Endodermal cell (in vitro differentiated cells): ENCODE measurements around the gene LSAMP. TPM values are rescaled to one million over a fixed set of nuclear protein-coding genes. Genes with fewer than 3 reads are reported as not detected.
A peak's percentile ranks its signal among the peaks of the same experiment; 100 is the strongest.

Source experiments
- DNase-seq: peaks from one replicate; pipeline ENCODE4 v3.0.0-alpha.2; 2017
- H3K27ac ChIP-seq: 2 replicates; pipeline ENCODE4 v1.5.1; 2013; ENCODE audit warnings: mild to moderate bottlenecking, low read depth, low read length, moderate library complexity
- H3K27me3 ChIP-seq: 2 replicates; pipeline ENCODE4 v1.6.1; 2013; ENCODE audit warnings: mild to moderate bottlenecking, low read length, moderate library complexity; ENCODE audit not compliant: insufficient read depth, control insufficient read depth, poor library complexity, severe bottlenecking
- H3K36me3 ChIP-seq: 2 replicates; pipeline ENCODE4 v1.7.0; 2013; ENCODE audit warnings: mild to moderate bottlenecking, low read length, moderate library complexity; ENCODE audit not compliant: control insufficient read depth, insufficient read depth
- H3K4me1 ChIP-seq: one replicate; pipeline ENCODE4 v1.7.0; 2013; ENCODE audit warnings: low read length; ENCODE audit not compliant: control insufficient read depth, insufficient read depth
- H3K4me3 ChIP-seq: 2 replicates; pipeline ENCODE4 v1.5.1; 2013; ENCODE audit warnings: mild to moderate bottlenecking, low read length, moderate library complexity
- H3K9ac ChIP-seq: 2 replicates; pipeline ENCODE4 v1.6.1; 2013; ENCODE audit warnings: mild to moderate bottlenecking, low read length, moderate library complexity; ENCODE audit not compliant: poor library complexity, severe bottlenecking; ENCODE audit errors: extremely low read depth
- H3K9me3 ChIP-seq: 2 replicates; pipeline ENCODE4 v1.6.1; 2013; ENCODE audit warnings: mild to moderate bottlenecking, low read length, moderate library complexity; ENCODE audit not compliant: control insufficient read depth
- H3K27ac Mint-ChIP-seq: 2 replicates; pipeline ENCODE4 v1.8.0; 2020; ENCODE audit warnings: mixed read lengths
- H3K27me3 Mint-ChIP-seq: 2 replicates; pipeline ENCODE4 v1.8.0; 2021; ENCODE audit warnings: mild to moderate bottlenecking, mixed read lengths; ENCODE audit not compliant: insufficient read depth
- H3K36me3 Mint-ChIP-seq: 2 replicates; pipeline ENCODE4 v1.8.0; 2020; ENCODE audit warnings: low read depth, mixed read lengths
- H3K4me1 Mint-ChIP-seq: 2 replicates; pipeline ENCODE4 v1.8.0; 2020; ENCODE audit warnings: mixed read lengths
- H3K4me3 Mint-ChIP-seq: 2 replicates; pipeline ENCODE4 v1.8.0; 2020; ENCODE audit warnings: mild to moderate bottlenecking, moderate library complexity, mixed read lengths
- H3K9me3 Mint-ChIP-seq: 2 replicates; pipeline ENCODE4 v1.8.0; 2020; ENCODE audit warnings: mild to moderate bottlenecking, mixed read lengths
- WGBS, 2 experiments: methylation state at CpG; one replicate each; pipeline versions ENCODE4 v1.1.5 to v1.1.7; 2013; ENCODE audit warnings: missing lambda C conversion rate in 2 of 2, mixed read lengths in 1 of 2; ENCODE audit not compliant: insufficient coverage in 1 of 2, insufficient read length in 1 of 2; 5-methylcytosine and 5-hydroxymethylcytosine counted together
- total RNA-seq, 2 donors: library from RNA; stranded (reverse); fragmentation: NEBNext Ultra II Directional in 1 of 2; extraction: Animal tissue kit (Norgen Biotek cat#: 25700) in 1 of 2; gene quantifications; 2 replicates in 1 of 2; 3 replicates in 1 of 2; pipeline ENCODE4 v1.2.1, GENCODE V29; 2021
- TF ChIP-seq, protein P1 (sequence below): fragments of 200-600 bp; sonication (generic); conservative IDR thresholded peaks from 2 replicates; pipeline ENCODE4 v1.5.0; 2021; ENCODE audit warnings: antibody characterized with exemption, mild to moderate bottlenecking

The LSAMP gene
- total RNA-seq, 2 donors from 2014 or later, result 4.4 to 10.2 TPM

DNA sequence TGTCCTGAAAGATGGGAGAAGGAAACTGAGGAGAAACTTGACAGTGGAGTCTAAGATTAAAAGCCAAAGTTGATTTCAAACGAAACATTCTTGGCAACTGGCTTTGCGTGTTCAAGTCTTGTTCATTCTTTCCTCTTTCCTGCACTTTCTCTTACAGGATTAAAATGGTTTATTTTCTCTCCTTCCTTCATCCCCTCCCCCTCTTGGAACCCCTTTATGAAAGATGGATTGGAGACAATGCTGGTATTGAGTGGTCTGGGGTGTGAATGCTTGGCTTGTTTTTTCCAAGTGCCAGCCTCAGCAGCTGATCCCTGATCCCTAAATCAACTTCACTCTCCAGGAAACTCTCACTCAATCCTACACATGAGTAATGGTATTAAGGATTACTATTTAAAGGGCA lies 703 bp upstream of the LSAMP start:
- Mint-ChIP-seq H3K4me1 (peaks cover 36% of the 10 kb centered on the region), H3K4me3 (peak overlapping the region; percentile 70), H3K27me3 (peaks cover 25% of the 10 kb centered on the region), H3K27ac (no peak overlapping the region), H3K9me3 (no peaks in the 10 kb centered on the region), H3K36me3 (no peaks in the 10 kb centered on the region)
- H3K4me3 ChIP-seq, result peak overlapping the region; percentile 35
- TF ChIP-seq, protein P1, sequence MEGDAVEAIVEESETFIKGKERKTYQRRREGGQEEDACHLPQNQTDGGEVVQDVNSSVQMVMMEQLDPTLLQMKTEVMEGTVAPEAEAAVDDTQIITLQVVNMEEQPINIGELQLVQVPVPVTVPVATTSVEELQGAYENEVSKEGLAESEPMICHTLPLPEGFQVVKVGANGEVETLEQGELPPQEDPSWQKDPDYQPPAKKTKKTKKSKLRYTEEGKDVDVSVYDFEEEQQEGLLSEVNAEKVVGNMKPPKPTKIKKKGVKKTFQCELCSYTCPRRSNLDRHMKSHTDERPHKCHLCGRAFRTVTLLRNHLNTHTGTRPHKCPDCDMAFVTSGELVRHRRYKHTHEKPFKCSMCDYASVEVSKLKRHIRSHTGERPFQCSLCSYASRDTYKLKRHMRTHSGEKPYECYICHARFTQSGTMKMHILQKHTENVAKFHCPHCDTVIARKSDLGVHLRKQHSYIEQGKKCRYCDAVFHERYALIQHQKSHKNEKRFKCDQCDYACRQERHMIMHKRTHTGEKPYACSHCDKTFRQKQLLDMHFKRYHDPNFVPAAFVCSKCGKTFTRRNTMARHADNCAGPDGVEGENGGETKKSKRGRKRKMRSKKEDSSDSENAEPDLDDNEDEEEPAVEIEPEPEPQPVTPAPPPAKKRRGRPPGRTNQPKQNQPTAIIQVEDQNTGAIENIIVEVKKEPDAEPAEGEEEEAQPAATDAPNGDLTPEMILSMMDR, result no peak
- H3K4me1 ChIP-seq, result peaks cover 7% of the 10 kb centered on the region
- peaks cover 10% of the 10 kb centered on the region for H3K27me3 ChIP-seq
- 62% methylated on average over 2 of the region's 2 CpGs; no CpG with 5 or more reads in 1 of the 2 experiments for WGBS, 2 experiments
- peak overlapping the region; percentile 81 for H3K27ac ChIP-seq
- no peak overlapping the region for H3K9ac ChIP-seq
- DNase-seq, result no peak
- no peaks in the 10 kb centered on the region for H3K9me3 ChIP-seq
- H3K36me3 ChIP-seq, result no peaks in the 10 kb centered on the region

DNA sequence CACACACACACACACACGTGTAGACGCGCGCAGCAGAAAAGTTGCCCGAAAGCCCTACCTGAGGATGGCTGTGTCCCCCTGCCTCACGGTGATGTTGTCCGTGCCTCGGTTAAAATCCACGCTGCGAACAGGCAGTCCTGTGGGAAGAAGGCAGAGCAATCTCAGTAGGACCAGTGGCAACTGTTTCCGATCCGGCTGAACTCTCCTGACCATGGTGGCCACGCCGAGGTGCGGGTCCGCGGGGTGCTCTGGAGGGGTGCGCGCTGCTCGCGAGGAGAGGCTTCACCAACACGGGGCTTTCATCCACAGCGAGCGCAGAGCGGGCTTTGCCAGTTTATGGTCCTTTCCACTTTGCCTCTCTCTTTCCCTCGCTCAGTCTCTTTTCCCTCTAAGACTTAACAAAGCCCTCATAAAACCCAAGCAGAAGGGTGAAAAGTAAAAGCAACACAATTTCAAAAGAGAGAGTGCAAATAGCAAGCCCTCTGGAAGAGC lies 422 bp downstream of the LSAMP start:
- TF ChIP-seq, protein P1, result no peak
- Histone ChIP-seq H3K36me3 (no peaks in the 10 kb centered on the region), H3K27ac (peak overlapping the region; percentile 87), H3K4me3 (peak overlapping the region; percentile 80), H3K27me3 (peaks cover 10% of the 10 kb centered on the region), H3K9me3 (no peaks in the 10 kb centered on the region), H3K9ac (peak overlapping the region; percentile 0), H3K4me1 (peaks cover 7% of the 10 kb centered on the region)
- peak overlapping the region; percentile 70 for H3K4me3 Mint-ChIP-seq
- peaks cover 36% of the 10 kb centered on the region for H3K4me1 Mint-ChIP-seq
- H3K9me3 Mint-ChIP-seq, result no peaks in the 10 kb centered on the region
- WGBS, 2 experiments, result 0 to 2% methylated on average over 5 to 26 of the region's 26 CpGs
- H3K27ac Mint-ChIP-seq, result no peak overlapping the region
- peaks cover 25% of the 10 kb centered on the region for H3K27me3 Mint-ChIP-seq
- H3K36me3 Mint-ChIP-seq, result no peaks in the 10 kb centered on the region
- DNase-seq, result peak; percentile 70

DNA sequence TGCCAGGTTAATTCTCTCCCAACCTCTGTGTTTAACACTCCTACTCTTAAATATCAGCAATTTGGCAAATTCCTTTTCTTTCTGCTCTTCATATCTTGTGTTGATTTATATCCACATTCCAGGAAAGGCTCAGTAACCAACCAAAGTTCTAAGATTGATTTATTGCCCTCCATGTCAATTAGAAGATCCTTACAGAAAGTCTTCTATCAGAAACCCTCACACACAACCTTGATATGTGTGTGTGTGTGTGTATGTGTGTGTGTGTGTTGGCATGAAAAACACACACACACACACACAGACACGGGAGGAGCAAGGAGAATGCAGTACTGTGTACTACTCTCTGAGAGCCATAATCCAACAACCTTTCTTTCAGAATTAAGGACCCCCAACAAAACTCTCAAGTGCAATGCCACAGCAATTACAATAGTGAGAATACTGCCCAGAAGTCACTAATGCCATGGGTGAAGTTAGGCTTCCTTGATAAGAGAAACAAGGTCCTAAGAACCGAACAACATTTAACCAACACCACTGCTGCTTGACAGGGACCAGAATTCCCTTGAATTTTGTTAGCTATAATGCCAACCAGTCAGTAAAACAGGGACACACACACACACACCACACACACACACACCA lies 1.1 kb downstream of the LSAMP start:
- peaks cover 25% of the 10 kb centered on the region for H3K27me3 Mint-ChIP-seq
- DNase-seq, result no peak
- WGBS, 2 experiments, result 25% methylated on average over 2 of the region's 2 CpGs; no CpG with 5 or more reads in 1 of the 2 experiments
- H3K9me3 Mint-ChIP-seq, result no peaks in the 10 kb centered on the region
- H3K4me3 Mint-ChIP-seq, result peak overlapping the region; percentile 70
- no peaks in the 10 kb centered on the region for H3K36me3 Mint-ChIP-seq
- TF ChIP-seq, protein P1, result no peak
- H3K9me3 ChIP-seq, result no peaks in the 10 kb centered on the region
- H3K9ac ChIP-seq, result peak overlapping the region; percentile 0
- peak overlapping the region; percentile 80 for H3K4me3 ChIP-seq
- peak overlapping the region; percentile 87 for H3K27ac ChIP-seq
- peaks cover 10% of the 10 kb centered on the region for H3K27me3 ChIP-seq
- no peaks in the 10 kb centered on the region for H3K36me3 ChIP-seq
- no peak overlapping the region for H3K27ac Mint-ChIP-seq
- peaks cover 7% of the 10 kb centered on the region for H3K4me1 ChIP-seq
- H3K4me1 Mint-ChIP-seq, result peaks cover 36% of the 10 kb centered on the region
